GM18909 (cell line): ENCODE data around the gene SLC28A1.
"Not testable (repeated sequence)": the region's sequence is repeated elsewhere in the genome, so short reads cannot be mapped to it uniquely, and the experiment has no call there.

Experiments
- ATAC-seq: cut with Tn5 transposase; IDR thresholded peaks from one replicate; pipeline ENCODE4 v1.9.1; 2021; ENCODE audit warnings: mild to moderate bottlenecking; ENCODE audit not compliant: unreplicated experiment, poor library complexity

The SLC28A1 gene

DNA sequence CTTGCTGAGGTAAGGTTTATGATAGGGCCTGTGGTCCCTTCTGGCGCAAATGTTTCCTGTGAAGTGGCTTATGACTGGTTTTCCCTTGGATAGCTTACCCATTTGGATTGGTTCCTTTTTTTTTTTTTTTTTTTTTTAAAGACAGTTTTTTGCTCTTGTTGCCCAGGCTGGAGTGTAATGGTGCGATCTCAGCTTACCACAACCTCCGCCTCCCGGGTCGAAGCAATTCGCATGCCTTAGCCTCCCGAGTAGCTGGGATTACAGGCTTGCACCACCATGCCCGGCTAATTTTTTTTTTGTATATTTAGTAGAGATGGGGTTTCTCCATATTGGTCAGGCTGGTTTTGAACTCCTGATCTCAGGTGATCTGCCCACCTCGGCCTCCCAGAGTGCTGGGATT, 102.9 kb downstream of the SLC28A1 start:
- ATAC-seq: not testable (repeated sequence)

DNA sequence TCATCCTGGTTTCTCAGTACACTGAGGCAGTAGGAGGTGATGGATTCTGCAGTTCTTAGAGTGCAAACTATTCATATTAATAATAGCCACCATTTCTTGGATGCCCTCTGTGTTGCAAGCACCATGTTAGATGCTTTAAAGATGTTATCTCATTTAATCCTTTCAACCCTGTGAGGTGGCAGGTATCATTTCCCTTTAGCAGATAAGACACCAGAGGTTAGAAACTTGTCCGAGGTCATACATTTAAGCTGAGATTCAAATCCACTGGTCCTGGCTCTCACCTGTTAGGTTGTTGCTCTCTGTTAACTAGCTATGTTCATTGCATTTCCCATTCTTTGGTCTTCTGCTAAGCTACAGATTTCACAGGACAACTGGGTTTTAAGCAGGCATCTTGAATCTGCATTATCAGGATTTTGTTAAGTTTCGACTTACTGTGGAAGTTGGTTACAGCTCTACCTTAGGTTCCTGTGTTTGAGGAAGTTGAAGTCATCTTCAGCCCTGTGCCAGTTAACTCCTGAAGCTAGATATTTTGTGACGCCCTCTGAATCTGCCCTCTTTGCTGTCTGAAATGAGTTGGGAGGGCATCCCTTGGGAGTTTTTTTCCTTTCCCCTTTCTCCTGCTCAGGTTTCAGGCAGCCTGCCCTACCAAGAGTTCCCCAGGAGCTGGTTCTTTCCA, 103.6 kb downstream of the SLC28A1 start:
- ATAC-seq: no peak

DNA sequence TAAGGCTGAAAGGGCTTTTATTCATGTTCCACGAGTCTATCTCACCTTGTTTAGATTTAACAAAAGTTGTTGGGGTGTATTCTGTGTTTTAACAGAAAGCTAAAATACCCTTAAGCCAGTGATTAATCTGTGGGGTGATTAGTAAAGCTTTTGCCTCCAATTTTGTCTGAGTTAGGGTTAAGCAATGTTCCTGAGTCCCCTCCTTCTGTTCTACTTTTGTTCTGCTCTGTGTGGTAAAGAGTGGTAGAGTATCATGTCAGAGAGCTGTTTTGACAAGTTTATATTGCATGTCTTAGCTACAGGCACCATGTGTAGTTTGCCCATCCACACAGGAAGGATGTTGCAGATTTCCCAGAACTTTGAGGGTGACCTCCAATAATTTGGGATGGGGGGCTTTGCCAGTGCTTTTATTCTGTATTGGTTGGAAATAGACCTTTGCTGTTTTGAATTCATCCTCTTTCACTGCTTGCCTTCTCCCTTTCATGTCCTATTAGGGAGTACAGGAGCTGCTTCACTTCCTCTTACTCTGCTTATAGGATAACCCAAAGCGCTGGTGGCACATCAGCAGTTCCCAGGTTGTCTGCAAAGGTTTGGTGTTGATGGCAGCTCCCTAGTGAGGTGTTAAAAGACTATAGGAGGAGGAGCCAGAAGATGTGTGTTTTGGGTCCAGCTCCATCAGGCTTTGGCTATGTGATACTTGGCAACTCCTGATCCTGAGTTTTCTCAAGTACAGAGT, 104.6 kb downstream of the SLC28A1 start:
- ATAC-seq: no peak

DNA sequence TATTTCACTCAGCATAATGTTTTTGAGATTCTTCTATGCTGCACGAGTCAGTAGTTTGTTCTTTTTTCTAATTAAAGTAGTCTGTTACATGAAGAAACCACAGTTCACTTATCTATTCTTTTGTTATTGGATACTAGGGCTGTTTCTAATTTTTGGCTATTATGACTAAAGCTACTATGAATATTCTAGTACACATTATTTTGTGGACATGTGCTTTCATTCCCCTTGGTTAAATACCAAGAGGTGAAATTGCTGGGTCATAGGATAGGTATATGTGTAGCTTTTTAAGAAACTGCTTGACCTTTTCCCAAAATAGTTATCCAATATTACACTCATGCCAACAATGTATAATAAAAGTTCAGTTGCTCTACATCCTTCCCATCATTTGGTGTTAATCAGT, 106.0 kb downstream of the SLC28A1 start:
- no peak for ATAC-seq

DNA sequence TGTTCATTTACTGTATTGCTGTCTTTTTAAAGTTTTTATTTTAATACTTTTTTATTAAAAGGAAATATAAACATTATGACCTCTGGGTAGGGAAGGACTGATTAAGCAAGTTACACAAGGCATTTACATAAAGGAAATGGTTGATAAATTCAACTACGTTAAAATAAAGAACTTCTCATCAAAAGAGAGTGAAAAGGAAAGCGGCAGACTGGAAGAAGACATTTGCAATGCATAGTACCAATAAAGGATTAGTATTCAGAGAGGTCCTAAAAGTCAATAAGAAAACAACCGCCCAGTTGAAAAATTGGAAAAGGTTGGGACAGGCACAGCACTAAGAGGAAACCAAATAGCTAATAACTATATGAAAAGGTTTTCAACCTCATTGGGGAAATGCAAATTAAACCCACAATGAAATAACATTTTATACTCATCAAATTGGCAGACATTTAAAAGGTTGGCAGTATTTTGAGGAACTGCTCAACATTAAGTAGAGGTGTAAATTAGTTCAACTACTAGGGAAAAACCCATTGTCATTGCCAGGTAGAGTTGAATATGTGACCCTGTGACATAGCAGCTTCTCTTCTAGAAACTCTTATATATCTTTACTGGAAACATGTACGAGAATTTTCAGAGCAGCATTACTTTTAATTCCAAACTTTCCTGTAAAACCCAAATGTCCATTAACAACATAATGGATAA, 106.7 kb downstream of the SLC28A1 start:
- no peak for ATAC-seq

DNA sequence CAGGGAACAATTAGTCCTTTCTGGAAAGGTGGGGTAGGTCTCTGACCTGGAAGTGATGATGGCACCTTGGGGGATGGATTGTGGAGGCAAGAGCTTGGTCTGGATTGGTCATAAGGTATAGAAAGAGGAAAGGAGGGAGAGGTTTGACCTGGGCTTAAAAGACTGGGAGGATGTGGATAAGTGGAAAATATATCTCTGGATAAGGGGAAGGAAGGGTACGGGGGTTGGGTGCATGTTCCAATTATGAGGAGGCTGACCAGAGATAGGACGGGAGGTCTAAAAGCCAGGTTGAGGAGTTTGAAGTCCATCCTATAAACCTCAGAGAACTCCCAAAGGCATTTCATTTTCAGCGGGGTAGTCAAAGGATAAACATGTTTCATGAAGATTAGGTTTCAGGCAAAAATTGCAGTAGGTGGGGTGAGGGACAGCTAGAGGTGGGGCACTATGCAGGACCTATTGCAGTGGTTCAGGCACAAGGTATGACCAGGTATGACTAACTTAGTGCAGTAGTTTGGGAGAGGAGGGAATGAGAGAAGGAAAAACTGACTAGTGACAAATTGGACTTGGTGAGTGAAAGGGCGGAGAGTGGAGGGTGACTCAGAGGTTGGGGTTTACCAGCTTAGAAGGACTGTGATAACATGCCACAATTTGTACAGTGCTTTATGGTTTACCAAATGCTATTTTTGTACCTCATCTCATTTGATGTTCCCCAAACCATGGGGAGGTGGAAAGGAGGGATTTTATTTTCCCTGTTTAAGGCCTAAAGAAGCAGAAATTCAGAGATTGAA, 107.9 kb downstream of the SLC28A1 start:
- no peak for ATAC-seq
